ENCODE results near the gene SNX3.

SNX3 gene

GRCh38 chr6:108236791-108237190 is 24.0 kb downstream of the SNX3 start:
- no peaks in the 10 kb centered on the region for H3K9me3 ChIP-seq
- H3K4me1 ChIP-seq: peaks cover 0 to 6% (median 0%) of the 10 kb centered on the region in 4 donors
- no peak overlapping the region for H3K27ac ChIP-seq
- intact Hi-C loops (cut with DNase I; ENCODE audit: low total_unique reads): no loop called here
- no peaks in the 10 kb centered on the region for H3K27me3 ChIP-seq
- peaks cover 0 to 17% (median 0%) of the 10 kb centered on the region in 3 donors for H3K36me3 ChIP-seq
- TF ChIP-seq, protein P1, sequence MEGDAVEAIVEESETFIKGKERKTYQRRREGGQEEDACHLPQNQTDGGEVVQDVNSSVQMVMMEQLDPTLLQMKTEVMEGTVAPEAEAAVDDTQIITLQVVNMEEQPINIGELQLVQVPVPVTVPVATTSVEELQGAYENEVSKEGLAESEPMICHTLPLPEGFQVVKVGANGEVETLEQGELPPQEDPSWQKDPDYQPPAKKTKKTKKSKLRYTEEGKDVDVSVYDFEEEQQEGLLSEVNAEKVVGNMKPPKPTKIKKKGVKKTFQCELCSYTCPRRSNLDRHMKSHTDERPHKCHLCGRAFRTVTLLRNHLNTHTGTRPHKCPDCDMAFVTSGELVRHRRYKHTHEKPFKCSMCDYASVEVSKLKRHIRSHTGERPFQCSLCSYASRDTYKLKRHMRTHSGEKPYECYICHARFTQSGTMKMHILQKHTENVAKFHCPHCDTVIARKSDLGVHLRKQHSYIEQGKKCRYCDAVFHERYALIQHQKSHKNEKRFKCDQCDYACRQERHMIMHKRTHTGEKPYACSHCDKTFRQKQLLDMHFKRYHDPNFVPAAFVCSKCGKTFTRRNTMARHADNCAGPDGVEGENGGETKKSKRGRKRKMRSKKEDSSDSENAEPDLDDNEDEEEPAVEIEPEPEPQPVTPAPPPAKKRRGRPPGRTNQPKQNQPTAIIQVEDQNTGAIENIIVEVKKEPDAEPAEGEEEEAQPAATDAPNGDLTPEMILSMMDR (IDR thresholded peaks at IDR 0.05): no peak
- H3K4me3 ChIP-seq: no peak overlapping the region
- no peak for DNase-seq

DNA sequence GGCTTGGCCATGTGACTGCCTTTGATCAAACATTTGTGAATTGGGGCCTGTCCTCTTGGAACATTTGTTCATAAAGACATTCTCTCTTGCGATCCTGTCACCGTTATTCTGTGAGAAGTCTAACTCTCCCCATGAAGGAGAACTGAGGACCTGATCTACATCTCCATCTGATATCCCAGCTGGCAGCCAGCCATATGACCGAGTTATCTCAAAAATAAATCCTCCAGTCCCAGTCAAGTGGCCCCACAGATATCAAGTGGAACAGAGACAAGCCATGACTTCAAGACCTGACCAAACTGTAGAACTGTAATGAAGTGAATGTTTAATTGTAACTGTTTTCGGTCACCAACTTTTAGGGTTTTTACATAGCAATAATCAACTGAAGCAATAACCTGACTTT is 25.7 kb downstream of the SNX3 start:
- Histone ChIP-seq H3K4me1 (peaks cover 0 to 9% (median 0%) of the 10 kb centered on the region in 4 donors), H3K4me3 (no peak overlapping the region), H3K27ac (no peak overlapping the region), H3K9me3 (no peaks in the 10 kb centered on the region), H3K36me3 (peaks cover 0 to 17% (median 0%) of the 10 kb centered on the region in 3 donors), H3K27me3 (no peaks in the 10 kb centered on the region)
- TF ChIP-seq, protein P1 (IDR thresholded peaks at IDR 0.05): no peak
- intact Hi-C loops (cut with DNase I; ENCODE audit: low total_unique reads): no loop called here
- no peak for DNase-seq

GRCh38 chr6:108228416-108228815 is 32.4 kb downstream of the SNX3 start:
- peaks cover 0 to 9% (median 0%) of the 10 kb centered on the region in 4 donors for H3K4me1 ChIP-seq
- TF ChIP-seq, protein P1 (IDR thresholded peaks at IDR 0.05): no peak
- H3K4me3 ChIP-seq: no peak overlapping the region
- no peak for DNase-seq
- intact Hi-C loops (cut with DNase I; ENCODE audit: low total_unique reads): no loop called here
- no peaks in the 10 kb centered on the region for H3K27me3 ChIP-seq
- H3K9me3 ChIP-seq: no peaks in the 10 kb centered on the region
- peaks cover 0 to 9% (median 7%) of the 10 kb centered on the region in 3 donors for H3K36me3 ChIP-seq
- no peak overlapping the region for H3K27ac ChIP-seq

GRCh38 chr6:108227290-108227689 is 33.5 kb downstream of the SNX3 start:
- Histone ChIP-seq H3K4me1 (peaks cover 0 to 8% (median 0%) of the 10 kb centered on the region in 4 donors), H3K4me3 (no peak overlapping the region), H3K27ac (no peak overlapping the region), H3K36me3 (peaks cover 0 to 14% (median 8%) of the 10 kb centered on the region in 3 donors), H3K9me3 (no peaks in the 10 kb centered on the region), H3K27me3 (no peaks in the 10 kb centered on the region)
- intact Hi-C loops (cut with DNase I; ENCODE audit: low total_unique reads): no loop called here
- TF ChIP-seq, protein P1 (IDR thresholded peaks at IDR 0.05): no peak
- no peak for DNase-seq

GRCh38 chr6:108222504-108222903 is 38.3 kb downstream of the SNX3 start:
- intact Hi-C loops (cut with DNase I; ENCODE audit: low total_unique reads): no loop called here
- Histone ChIP-seq H3K27ac (no peak overlapping the region), H3K9me3 (no peaks in the 10 kb centered on the region), H3K4me1 (no peaks in the 10 kb centered on the region), H3K36me3 (peaks cover 39 to 56% (median 40%) of the 10 kb centered on the region in 3 donors), H3K27me3 (no peaks in the 10 kb centered on the region), H3K4me3 (no peak overlapping the region)
- TF ChIP-seq, protein P1 (IDR thresholded peaks at IDR 0.05): no peak
- DNase-seq: no peak

DNA sequence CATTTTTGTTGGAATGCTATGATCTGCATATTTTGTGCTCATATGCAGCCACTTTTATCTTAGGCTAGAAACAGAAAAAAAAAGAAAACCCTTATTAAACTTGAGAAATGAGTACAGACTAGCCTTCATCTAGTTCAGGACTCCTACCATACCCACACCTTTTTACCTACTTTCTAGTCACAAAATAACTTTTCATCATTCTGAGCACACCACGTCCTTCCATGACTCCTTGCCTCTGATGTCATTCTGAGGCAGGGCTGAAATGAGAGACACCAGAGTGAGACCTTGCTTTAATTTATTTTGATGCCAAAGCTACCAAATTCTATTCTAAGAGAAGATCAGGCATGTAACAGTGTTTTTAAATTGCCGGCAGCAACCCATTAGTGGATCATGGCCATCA is 38.8 kb downstream of the SNX3 start:
- no peak for DNase-seq
- intact Hi-C loops (cut with DNase I; ENCODE audit: low total_unique reads): no loop called here
- TF ChIP-seq, protein P1 (IDR thresholded peaks at IDR 0.05): no peak
- Histone ChIP-seq H3K4me3 (no peak overlapping the region), H3K4me1 (no peaks in the 10 kb centered on the region), H3K27ac (no peak overlapping the region), H3K9me3 (no peaks in the 10 kb centered on the region), H3K36me3 (peaks cover 43 to 60% (median 44%) of the 10 kb centered on the region in 3 donors), H3K27me3 (no peaks in the 10 kb centered on the region)
